Measurements from ENCODE around the gene FABP2.

Gene FABP2

DNA sequence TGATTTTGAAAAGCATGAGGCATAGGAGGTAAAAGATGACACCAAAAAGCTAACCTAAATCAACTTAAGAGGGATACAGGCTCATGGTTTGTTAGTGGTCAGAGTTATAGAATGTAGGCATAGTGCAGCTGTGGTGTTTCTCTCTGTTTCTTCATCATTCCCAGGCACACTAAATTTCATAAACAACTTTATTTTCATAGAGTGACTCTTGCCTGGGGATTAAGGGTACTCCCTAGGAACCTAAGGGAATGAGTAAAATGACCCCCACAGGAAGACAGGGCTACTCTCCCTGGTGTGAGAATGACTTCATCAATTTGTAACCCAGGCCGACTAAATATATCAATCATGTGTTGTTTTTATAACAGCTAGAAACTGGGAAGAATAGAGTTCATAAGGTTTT is 11.1 kb downstream of the FABP2 start:
- Histone ChIP-seq H3K27ac (ENCODE audit: low read length) (no peak overlapping the region), H3K9me3 (ENCODE audit: control insufficient read depth in 2 of 2, low read length in 2 of 2) (no peaks in the 10 kb centered on the region), H3K27me3 (ENCODE audit: control insufficient read depth in 1 of 2, insufficient read depth in 2 of 2, low read length in 2 of 2) (no peaks in the 10 kb centered on the region), H3K4me1 (ENCODE audit: control insufficient read depth, insufficient read depth, low read length) (no peaks in the 10 kb centered on the region), H3K9ac (ENCODE audit: low read length in 2 of 2) (no peak overlapping the region), H3K36me3 (ENCODE audit: control insufficient read depth in 2 of 2, insufficient read depth in 2 of 2, low read length in 2 of 2) (no peaks in the 10 kb centered on the region), H3K4me3 (ENCODE audit: low read length in 2 of 2) (no peak overlapping the region)

- H3K9me3 ChIP-seq (ENCODE audit: control insufficient read depth in 2 of 2, low read length in 2 of 2): no peaks in the 10 kb centered on the region
- no peaks in the 10 kb centered on the region for H3K36me3 ChIP-seq (ENCODE audit: control insufficient read depth in 2 of 2, insufficient read depth in 2 of 2, low read length in 2 of 2)
- H3K27me3 ChIP-seq (ENCODE audit: control insufficient read depth in 1 of 2, insufficient read depth in 2 of 2, low read length in 2 of 2): no peaks in the 10 kb centered on the region
- H3K27ac ChIP-seq (ENCODE audit: low read length): no peak overlapping the region
- H3K4me3 ChIP-seq (ENCODE audit: low read length in 2 of 2): no peak overlapping the region
- H3K9ac ChIP-seq (ENCODE audit: low read length in 2 of 2): no peak overlapping the region
- no peaks in the 10 kb centered on the region for H3K4me1 ChIP-seq (ENCODE audit: control insufficient read depth, insufficient read depth, low read length)
Observed at GRCh38 chr4:119307606-119308005, 14.3 kb downstream of the FABP2 start.

- Histone ChIP-seq H3K9me3 (ENCODE audit: control insufficient read depth in 2 of 2, low read length in 2 of 2) (no peaks in the 10 kb centered on the region), H3K27me3 (ENCODE audit: control insufficient read depth in 1 of 2, insufficient read depth in 2 of 2, low read length in 2 of 2) (no peaks in the 10 kb centered on the region), H3K4me1 (ENCODE audit: control insufficient read depth, insufficient read depth, low read length) (no peaks in the 10 kb centered on the region), H3K36me3 (ENCODE audit: control insufficient read depth in 2 of 2, insufficient read depth in 2 of 2, low read length in 2 of 2) (no peaks in the 10 kb centered on the region), H3K27ac (ENCODE audit: low read length) (no peak overlapping the region), H3K9ac (ENCODE audit: low read length in 2 of 2) (no peak overlapping the region), H3K4me3 (ENCODE audit: low read length in 2 of 2) (no peak overlapping the region)
Observed at GRCh38 chr4:119304431-119304830, 17.5 kb downstream of the FABP2 start.

DNA sequence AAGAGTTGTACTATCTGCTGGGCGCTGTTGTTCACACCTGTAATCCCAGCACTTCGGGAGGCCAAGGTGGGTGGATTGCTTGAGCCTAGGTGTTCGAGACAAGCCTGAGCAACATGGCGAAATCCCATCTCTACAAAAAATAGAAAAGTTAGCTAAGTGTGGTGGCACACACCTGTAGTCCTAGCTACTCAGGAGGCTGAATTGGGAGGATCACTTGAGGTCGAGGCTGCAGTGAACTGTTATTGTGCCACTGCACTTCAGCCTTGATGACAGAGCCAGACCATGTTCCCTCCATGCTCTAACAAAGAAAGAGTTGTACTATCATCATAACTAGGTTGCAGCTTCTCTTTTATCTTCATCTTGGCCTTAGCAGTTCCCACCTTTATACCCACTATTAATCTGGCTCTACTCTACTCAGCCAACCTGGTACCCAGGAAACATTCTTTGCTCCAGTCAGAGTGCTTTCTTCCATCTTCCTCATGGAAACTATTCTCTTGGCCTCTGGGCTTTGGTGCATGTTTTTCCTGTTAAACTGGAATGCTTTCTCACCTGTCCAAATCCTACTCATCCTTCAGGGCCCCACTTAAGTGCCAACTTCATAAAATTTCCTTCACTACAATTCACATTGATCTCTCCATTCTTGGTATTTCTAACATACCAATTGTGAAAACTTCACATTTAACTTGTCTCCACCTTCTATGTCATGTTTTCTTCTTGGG is 18.2 kb downstream of the FABP2 start:
- no peaks in the 10 kb centered on the region for H3K36me3 ChIP-seq (ENCODE audit: control insufficient read depth in 2 of 2, insufficient read depth in 2 of 2, low read length in 2 of 2)
- no peak overlapping the region for H3K9ac ChIP-seq (ENCODE audit: low read length in 2 of 2)
- H3K9me3 ChIP-seq (ENCODE audit: control insufficient read depth in 2 of 2, low read length in 2 of 2): no peaks in the 10 kb centered on the region
- H3K27me3 ChIP-seq (ENCODE audit: control insufficient read depth in 1 of 2, insufficient read depth in 2 of 2, low read length in 2 of 2): no peaks in the 10 kb centered on the region
- H3K4me3 ChIP-seq (ENCODE audit: low read length in 2 of 2): no peak overlapping the region
- H3K27ac ChIP-seq (ENCODE audit: low read length): no peak overlapping the region
- H3K4me1 ChIP-seq (ENCODE audit: control insufficient read depth, insufficient read depth, low read length): peaks cover 3% of the 10 kb centered on the region

DNA sequence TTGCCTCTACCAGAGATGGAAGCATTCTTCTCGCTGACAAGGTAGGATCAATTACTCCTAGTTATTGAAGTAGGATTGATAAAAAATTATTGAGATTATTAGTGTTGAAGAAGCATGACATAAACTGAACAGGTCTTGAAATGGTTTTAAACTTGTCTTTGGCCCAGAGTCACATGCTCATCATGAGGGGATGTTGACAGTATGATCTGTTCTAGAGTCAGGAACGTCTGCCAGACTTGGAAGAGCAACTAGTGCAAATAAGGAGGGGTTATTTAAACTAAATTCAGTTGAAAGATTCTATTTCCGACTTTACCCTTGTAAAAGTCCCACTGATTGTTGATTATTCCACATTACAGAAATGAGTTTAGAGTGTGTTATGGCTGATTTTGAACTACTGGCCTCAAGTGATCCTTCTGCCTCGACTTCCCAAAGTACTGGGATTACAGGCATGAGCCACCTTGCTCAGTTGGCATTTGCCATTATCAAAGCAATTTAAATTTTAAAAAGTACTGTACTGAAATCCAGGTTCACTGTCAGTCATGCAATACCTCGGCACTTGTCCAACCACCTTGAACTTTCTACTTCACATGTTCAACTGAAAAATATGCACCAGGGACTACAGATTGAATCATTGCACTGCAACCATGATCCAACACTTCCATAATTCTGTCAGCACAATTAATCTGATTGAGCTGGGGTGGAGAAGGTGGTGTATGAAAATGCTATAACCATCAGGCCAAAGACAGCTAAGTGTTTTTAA is 19.7 kb downstream of the FABP2 start:
- Histone ChIP-seq H3K4me1 (ENCODE audit: control insufficient read depth, insufficient read depth, low read length) (peaks cover 3% of the 10 kb centered on the region), H3K27ac (ENCODE audit: low read length) (no peak overlapping the region), H3K4me3 (ENCODE audit: low read length in 2 of 2) (no peak overlapping the region), H3K27me3 (ENCODE audit: control insufficient read depth in 1 of 2, insufficient read depth in 2 of 2, low read length in 2 of 2) (no peaks in the 10 kb centered on the region), H3K9ac (ENCODE audit: low read length in 2 of 2) (no peak overlapping the region), H3K9me3 (ENCODE audit: control insufficient read depth in 2 of 2, low read length in 2 of 2) (no peaks in the 10 kb centered on the region), H3K36me3 (ENCODE audit: control insufficient read depth in 2 of 2, insufficient read depth in 2 of 2, low read length in 2 of 2) (peaks cover under 1 to 2% of the 10 kb centered on the region in 2 donors)

DNA sequence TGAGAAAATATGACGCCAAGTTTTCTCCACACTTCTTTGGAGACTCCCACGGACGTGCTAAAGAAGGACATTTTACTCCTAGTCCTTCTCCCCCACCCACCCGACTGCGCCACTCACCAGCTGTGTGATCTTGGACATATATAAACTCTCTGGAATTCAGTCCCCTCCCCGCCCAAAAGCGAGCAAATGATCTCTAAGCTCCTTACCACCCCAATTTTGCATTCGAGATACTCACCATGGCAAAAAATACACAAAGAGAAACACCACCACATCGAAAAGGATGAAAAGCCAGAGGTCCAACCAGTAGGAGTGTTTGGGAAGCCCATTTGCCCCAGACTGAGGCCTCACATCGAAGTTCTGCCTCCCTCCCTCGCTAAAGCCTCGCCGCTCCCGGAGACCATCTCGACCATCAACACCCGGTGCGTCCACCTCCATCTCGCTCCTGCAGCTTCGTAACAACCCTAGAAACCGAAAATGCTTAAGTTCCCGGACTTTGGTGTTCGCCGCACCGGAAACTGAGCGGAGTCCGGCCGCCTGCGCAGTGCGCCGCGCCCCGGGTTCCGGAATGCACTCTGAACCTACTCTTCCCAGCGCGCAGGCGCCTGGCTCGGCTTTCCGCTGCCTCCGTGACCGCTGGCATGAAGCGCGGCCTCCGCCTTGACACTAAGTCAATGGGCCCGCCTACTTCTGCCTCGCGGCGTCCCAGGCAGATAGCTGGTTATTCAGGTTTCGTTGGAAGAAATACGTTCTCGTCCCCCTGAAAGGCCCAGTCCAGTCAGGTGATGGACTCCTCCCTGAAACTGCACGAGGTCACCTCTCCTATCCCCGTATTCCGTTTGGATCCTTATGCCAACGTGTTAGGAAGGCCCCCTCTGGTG is 21.6 kb downstream of the FABP2 start:
- no peaks in the 10 kb centered on the region for H3K9me3 ChIP-seq (ENCODE audit: control insufficient read depth in 2 of 2, low read length in 2 of 2)
- H3K27ac ChIP-seq (ENCODE audit: low read length): peak overlapping the region; percentile 93
- H3K4me3 ChIP-seq (ENCODE audit: low read length in 2 of 2): peak overlapping the region; percentile 97 to 100
- H3K9ac ChIP-seq (ENCODE audit: low read length in 2 of 2): peak overlapping the region; percentile 98 to 99
- no peaks in the 10 kb centered on the region for H3K27me3 ChIP-seq (ENCODE audit: control insufficient read depth in 1 of 2, insufficient read depth in 2 of 2, low read length in 2 of 2)
- H3K36me3 ChIP-seq (ENCODE audit: control insufficient read depth in 2 of 2, insufficient read depth in 2 of 2, low read length in 2 of 2): peaks cover 7 to 10% of the 10 kb centered on the region in 2 donors
- peaks cover 3% of the 10 kb centered on the region for H3K4me1 ChIP-seq (ENCODE audit: control insufficient read depth, insufficient read depth, low read length)

- H3K4me1 ChIP-seq (ENCODE audit: control insufficient read depth, insufficient read depth, low read length): peaks cover 3% of the 10 kb centered on the region
- no peaks in the 10 kb centered on the region for H3K9me3 ChIP-seq (ENCODE audit: control insufficient read depth in 2 of 2, low read length in 2 of 2)
- H3K27me3 ChIP-seq (ENCODE audit: control insufficient read depth in 1 of 2, insufficient read depth in 2 of 2, low read length in 2 of 2): no peaks in the 10 kb centered on the region
Observed at GRCh38 chr4:119299741-119300100, 22.2 kb downstream of the FABP2 start.

DNA sequence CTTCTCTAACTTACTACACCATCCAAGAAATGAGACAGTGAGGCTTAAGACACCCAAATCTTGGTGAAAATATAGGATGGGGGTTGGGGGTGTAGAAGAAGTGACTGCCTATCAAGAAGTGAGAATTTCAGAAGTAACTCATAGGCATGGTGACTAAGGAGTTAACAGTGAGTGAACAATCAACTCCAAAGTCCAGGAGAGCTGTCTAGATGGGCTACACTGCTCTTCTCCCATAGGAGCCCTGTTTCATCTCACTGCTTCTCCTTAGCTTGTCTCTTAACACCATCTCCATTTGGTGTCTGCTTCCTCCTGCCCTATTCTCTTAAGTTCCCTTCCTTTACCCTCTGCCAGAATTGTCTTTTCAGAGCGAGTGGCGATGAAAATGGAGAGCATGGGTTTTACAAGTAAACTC is 22.7 kb downstream of the FABP2 start:
- H3K27ac ChIP-seq (ENCODE audit: low read length): peak overlapping the region; percentile 93
- H3K4me1 ChIP-seq (ENCODE audit: control insufficient read depth, insufficient read depth, low read length): peaks cover 3% of the 10 kb centered on the region
- peaks cover 7 to 10% of the 10 kb centered on the region in 2 donors for H3K36me3 ChIP-seq (ENCODE audit: control insufficient read depth in 2 of 2, insufficient read depth in 2 of 2, low read length in 2 of 2)
- H3K4me3 ChIP-seq (ENCODE audit: low read length in 2 of 2): peak overlapping the region; percentile 97 to 100
- no peaks in the 10 kb centered on the region for H3K9me3 ChIP-seq (ENCODE audit: control insufficient read depth in 2 of 2, low read length in 2 of 2)
- no peaks in the 10 kb centered on the region for H3K27me3 ChIP-seq (ENCODE audit: control insufficient read depth in 1 of 2, insufficient read depth in 2 of 2, low read length in 2 of 2)
- H3K9ac ChIP-seq (ENCODE audit: low read length in 2 of 2): peak overlapping the region; percentile 98 to 99

More at GRCh38 chr4:119299741-119300100, 22.2 kb downstream of the FABP2 start:
- Histone ChIP-seq H3K36me3 (ENCODE audit: control insufficient read depth in 2 of 2, insufficient read depth in 2 of 2, low read length in 2 of 2) (peaks cover 7 to 10% of the 10 kb centered on the region in 2 donors), H3K4me3 (ENCODE audit: low read length in 2 of 2) (peak overlapping the region; percentile 97 to 100), H3K9ac (ENCODE audit: low read length in 2 of 2) (peak overlapping the region; percentile 98 to 99), H3K27ac (ENCODE audit: low read length) (peak overlapping the region; percentile 93)

- Histone ChIP-seq H3K27me3 (ENCODE audit: control insufficient read depth in 1 of 2, insufficient read depth in 2 of 2, low read length in 2 of 2) (no peaks in the 10 kb centered on the region), H3K4me1 (ENCODE audit: control insufficient read depth, insufficient read depth, low read length) (peaks cover 3% of the 10 kb centered on the region), H3K27ac (ENCODE audit: low read length) (no peak overlapping the region), H3K9me3 (ENCODE audit: control insufficient read depth in 2 of 2, low read length in 2 of 2) (no peaks in the 10 kb centered on the region), H3K9ac (ENCODE audit: low read length in 2 of 2) (no peak overlapping the region), H3K36me3 (ENCODE audit: control insufficient read depth in 2 of 2, insufficient read depth in 2 of 2, low read length in 2 of 2) (peaks cover 9 to 13% of the 10 kb centered on the region in 2 donors), H3K4me3 (ENCODE audit: low read length in 2 of 2) (peak overlapping the region; percentile 31 to 100)
Observed at GRCh38 chr4:119297795-119298194, 24.1 kb downstream of the FABP2 start.

DNA sequence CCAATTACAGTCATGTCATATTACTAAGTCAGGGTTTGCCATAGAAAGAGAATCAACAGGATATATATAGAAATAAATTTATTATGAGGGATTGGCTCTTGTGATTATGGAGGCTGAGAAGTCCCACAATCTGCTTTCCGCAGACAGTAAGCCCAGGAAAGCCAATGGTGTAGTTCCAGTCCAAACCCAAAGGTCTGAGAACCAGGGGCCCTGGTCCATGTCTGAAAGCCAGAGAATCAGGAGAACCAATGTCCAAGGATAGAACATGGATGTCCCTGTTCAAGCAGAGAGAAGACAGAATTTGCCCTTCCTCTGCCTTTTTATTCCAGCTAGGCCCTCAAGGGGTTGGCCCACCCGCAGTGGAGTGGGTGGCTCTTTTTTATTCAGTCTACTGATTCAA is 25.6 kb downstream of the FABP2 start:
- Histone ChIP-seq H3K27me3 (ENCODE audit: control insufficient read depth in 1 of 2, insufficient read depth in 2 of 2, low read length in 2 of 2) (no peaks in the 10 kb centered on the region), H3K27ac (ENCODE audit: low read length) (no peak overlapping the region), H3K36me3 (ENCODE audit: control insufficient read depth in 2 of 2, insufficient read depth in 2 of 2, low read length in 2 of 2) (peaks cover 10 to 18% of the 10 kb centered on the region in 2 donors)

More for the DNA sequence above, 25.6 kb downstream of the FABP2 start:
- Histone ChIP-seq H3K9ac (ENCODE audit: low read length in 2 of 2) (no peak overlapping the region), H3K4me1 (ENCODE audit: control insufficient read depth, insufficient read depth, low read length) (peaks cover 3% of the 10 kb centered on the region), H3K9me3 (ENCODE audit: control insufficient read depth in 2 of 2, low read length in 2 of 2) (no peaks in the 10 kb centered on the region), H3K4me3 (ENCODE audit: low read length in 2 of 2) (no peak overlapping the region)
